GM12801 (cell line): ENCODE measurements around the gene PAPSS1.

Experiments
- TF ChIP-seq, protein P1 (sequence below): IDR thresholded peaks from one replicate; pipeline ENCODE4 v1.5.1; 2011; ENCODE audit warnings: control low read depth; ENCODE audit not compliant: insufficient read length; ENCODE audit errors: extremely low read depth

Gene PAPSS1

DNA sequence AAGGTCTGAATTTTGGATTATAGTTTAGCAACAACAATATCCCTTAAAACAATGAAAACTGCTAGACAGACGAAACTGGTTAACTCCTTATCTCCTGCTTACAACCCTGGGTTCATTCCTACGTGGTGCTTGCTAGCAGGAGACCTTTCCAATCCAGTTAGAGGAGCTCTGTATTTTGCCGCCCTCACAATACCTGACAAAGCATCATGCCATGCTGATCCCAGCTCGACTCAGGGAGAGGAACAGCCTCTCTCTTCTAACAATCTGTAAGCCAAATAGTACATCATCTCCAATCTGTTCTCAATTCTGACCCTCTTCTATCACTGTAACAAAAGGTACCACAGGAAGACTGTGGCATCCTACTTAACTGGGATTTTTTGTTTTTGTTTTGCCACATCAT lies 74.4 kb downstream of the PAPSS1 start:
- TF ChIP-seq, protein P1, sequence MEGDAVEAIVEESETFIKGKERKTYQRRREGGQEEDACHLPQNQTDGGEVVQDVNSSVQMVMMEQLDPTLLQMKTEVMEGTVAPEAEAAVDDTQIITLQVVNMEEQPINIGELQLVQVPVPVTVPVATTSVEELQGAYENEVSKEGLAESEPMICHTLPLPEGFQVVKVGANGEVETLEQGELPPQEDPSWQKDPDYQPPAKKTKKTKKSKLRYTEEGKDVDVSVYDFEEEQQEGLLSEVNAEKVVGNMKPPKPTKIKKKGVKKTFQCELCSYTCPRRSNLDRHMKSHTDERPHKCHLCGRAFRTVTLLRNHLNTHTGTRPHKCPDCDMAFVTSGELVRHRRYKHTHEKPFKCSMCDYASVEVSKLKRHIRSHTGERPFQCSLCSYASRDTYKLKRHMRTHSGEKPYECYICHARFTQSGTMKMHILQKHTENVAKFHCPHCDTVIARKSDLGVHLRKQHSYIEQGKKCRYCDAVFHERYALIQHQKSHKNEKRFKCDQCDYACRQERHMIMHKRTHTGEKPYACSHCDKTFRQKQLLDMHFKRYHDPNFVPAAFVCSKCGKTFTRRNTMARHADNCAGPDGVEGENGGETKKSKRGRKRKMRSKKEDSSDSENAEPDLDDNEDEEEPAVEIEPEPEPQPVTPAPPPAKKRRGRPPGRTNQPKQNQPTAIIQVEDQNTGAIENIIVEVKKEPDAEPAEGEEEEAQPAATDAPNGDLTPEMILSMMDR: no peak

DNA sequence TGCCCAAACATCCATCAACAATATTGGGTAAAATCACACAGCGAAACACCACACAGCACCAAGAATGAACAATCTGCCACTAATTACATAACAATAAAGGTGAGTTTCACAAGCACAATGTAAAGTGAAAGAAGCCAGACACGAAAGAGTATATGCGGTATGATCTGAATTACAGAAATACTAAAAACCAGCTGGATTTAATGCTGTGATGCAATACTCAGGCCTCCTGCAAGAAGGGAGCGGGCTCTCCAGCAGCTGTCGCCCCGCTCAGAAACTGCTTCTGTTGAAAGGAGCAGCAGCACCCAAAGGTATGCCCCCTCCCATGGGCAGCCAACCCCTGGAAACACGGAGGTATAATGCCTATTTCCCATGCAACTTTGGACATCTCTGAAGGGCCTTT lies 77.0 kb downstream of the PAPSS1 start:
- TF ChIP-seq, protein P1: no peak

DNA sequence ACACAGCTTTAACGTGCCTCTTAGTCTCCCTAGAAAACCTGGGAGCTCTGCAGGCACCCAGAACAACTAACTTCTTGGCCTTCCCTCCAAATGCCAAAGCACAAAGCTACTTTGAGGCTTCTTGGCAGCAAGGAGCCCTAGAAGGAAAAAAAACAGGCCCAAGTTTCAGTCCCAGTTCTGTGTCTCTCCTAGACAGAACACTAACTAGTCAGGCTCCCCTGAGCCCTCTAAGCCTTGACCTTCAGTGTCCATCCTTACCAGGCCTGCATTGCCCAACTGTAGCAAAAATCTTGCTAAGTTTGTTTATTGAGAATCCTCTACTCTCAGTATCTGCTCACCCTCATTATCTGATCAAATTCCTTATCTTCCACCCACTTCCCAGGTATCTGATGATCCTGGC lies 79.2 kb downstream of the PAPSS1 start:
- TF ChIP-seq, protein P1: no peak

DNA sequence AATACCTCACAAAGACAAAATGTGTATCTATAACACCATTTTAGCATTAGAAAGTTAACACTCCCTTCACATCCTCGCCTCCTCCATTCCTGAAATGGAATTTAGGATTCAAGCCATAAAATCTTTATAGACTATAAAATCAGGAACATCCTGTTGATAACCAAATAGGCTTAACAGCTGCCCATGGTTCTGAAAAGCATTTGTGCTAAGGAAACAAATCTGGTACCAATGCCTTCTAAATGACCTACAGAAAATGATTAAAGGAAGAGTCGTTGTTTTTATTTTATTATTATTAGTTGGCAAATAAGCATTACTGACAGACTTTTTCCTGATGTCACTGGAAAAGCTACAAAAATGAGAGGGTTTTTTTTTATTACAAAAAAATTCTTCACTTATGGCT lies 79.8 kb downstream of the PAPSS1 start:
- TF ChIP-seq, protein P1: no peak

DNA sequence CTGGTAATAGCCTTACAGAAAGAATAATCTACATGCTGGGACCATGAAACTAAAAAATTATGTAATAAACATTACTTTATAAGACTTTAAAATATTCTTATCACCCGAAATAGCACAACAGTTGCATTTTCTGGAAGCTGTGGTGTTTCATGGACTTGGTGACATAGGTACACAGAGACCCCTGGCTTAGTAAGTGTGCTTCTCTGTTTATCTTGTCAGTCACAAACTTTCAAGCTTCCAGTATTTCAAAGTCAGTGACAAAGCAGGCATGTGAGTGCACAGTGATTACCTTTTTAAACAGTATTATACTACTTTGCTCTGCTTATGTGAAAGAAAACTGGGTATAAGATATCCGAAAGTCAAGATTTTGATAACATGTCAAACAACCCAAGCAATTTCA lies 84.3 kb downstream of the PAPSS1 start:
- TF ChIP-seq, protein P1: no peak

DNA sequence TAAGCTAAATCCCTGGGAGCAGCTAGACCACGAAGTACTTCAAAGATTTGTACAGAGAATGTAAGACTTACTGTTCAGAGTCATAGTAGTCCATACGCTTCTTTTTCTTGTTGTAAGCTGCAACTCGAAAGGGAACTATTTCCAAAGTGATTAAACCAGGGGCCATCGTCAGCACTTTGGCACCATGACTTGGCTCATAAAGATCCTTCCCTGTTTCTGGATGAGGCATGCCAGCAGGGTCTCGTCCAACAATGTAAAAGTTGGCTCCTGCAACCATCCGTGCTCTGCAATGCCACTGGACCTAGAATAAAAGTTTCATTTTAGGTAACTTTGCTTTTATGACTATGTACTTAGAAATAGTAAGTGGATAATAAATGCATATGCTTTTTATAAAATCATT lies 88.5 kb downstream of the PAPSS1 start:
- TF ChIP-seq, protein P1: no peak

DNA sequence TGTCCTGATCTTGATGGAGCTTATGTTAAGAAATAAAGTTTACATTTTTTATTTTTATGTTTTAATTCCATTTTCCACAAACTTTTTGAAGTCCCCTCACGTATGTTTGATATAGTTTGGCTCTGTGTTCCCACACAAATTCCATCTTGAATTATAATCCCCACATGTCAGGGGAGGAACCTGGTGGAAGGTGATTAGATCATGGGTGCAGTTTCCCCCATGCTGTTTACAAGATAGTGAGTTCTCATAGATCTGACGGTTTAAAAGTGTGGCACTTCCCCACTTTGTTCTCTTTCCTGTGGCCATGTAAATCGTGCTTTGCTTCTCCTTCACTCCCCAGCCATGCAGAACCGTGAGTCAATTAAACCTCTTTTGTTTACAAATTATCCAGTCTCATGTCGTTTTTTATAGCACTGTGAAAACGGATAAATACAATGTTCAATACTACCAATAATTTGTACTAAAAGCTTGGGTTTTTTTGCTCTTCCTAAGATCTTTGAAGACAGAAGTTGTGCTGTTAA lies 89.8 kb downstream of the PAPSS1 start:
- TF ChIP-seq, protein P1: no peak

DNA sequence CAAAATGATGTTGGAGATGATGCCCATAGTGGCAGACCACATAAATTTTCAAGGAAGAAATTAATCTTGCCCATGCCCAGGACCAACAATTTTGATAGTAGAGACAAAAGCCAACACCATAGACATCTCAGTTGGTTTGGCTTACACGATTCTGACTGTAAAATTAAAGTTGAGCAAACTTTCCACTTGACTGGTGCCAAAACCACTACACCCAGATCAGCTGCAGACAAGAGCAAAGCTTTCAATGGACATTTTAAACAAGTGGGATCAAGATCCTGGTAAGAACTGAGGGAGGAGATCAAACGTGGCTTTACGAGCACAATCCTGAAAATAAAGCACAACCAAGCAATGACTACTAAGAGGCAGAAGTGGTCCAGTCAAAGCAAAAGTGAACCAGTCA lies 90.7 kb downstream of the PAPSS1 start:
- TF ChIP-seq, protein P1: no peak
